SK-N-DZ (cell line): ENCODE data around the gene CAPZB.
"Not testable (repeated sequence)": the region's sequence is repeated elsewhere in the genome, so short reads cannot be mapped to it uniquely, and the experiment has no call there.

ENCODE experiments used
- DNase-seq: peaks from one replicate; pipeline ENCODE4 v3.0.0-alpha.2; 2015; ENCODE audit warnings: low spot score

CAPZB gene

GRCh38 chr1:19499887-19500286, 14.5 kb upstream of the CAPZB start:
- DNase-seq = not testable (repeated sequence)

- not testable (repeated sequence) for DNase-seq
Measured at GRCh38 chr1:19497443-19497842, 12.1 kb upstream of the CAPZB start.

DNA sequence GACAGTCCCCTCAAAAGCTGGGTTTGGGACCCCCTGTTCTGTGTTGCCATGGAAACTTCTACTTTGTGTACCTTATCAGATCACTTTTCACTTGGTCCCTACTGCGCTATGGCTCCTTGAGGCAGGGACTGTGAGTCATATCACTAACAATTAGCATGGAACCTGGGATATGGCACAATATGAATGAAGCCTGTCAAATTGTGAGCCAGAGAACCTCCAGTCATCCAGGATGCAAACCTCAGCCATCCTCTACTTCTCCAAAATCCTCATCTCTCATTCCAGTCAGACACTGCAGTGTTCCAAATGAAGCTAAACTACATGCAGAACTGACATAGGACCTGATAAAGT, 11.2 kb upstream of the CAPZB start:
- no peak for DNase-seq

DNA sequence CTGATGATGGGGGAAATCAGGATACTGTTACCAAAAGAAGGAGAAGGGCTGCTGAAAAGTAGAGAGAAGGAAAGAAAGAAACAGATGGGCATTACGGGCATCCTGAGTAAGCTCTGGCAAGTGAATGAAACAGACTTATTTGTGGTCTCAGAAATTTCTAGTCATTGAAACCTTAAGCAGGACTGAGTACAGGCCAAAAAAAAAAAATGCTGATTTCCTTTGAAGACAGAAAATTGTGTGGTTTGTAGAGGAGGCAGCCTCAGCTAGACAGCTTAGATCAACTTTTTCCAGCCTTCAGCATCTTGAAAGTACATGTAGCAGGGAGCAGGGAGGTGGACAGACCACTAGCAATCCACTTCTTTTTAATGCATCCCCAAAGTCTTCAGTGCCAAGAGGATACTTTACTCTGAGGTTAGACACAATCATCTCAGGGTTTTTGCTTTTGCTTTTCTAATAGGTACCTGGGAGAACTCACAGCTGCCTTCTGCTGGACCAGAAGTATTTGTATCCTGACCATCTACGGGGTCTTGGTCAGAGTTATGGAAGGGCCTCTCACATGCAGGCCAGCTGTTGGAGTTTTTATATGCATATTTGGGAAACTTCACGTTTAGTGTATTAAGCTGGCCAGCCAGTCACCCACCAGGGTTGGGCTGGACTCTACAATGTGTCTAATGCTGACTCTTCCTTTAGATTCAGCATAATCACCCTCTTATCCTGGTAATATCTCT, 10.6 kb upstream of the CAPZB start:
- DNase-seq = no peak

DNA sequence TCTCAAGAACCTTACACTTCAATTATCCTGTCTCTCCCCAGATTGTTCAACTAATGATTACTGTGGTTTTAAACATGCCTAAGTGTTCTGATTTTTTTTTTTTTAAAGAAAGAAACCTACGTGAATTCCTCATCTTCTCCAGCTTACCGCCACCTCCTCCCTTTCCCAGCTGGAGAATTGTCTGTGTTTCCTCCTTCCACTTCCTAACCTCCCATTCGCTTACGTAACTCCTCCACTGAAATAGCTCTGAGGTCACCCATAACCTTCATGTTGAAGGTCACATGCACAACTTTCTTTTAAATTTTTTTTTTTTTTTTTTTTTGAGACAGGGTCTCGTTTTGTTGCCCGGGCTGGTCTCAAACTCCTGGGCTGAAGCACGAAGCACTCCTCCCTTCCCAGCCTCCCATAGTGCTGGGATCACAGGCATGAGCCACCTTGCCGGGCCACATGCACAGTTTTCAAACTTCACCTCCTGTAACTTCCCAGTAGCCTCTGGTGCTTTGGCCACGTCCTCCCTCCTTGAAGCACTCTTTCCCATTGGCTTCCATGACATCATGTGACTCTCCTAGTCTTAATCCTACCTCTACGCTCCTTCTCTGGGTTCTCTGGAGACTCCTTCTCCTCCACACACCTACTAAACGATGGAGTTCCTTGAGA, 9.8 kb upstream of the CAPZB start:
- no peak for DNase-seq

DNA sequence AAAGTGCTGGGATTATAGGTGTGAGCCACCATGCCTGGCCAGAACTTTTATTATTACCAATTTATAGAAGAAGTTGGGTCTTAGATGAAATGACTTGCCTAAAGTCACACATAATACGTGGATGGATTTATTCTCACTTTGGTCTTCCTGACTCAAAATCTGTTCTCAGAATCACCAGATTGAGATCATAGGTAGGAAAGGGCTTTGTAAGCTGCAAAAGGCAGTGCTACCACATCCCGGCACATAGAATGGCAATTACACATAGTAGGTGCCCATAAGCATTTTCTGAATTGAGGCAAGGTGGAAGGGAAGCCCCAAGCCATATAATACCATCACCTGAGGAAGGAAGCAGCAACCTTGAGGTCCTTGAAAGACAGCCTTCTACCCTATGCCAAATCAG, 8.2 kb upstream of the CAPZB start:
- no peak for DNase-seq

- DNase-seq = no peak
Measured at GRCh38 chr1:19489996-19490395, 4.7 kb upstream of the CAPZB start.

- no peak for DNase-seq
Measured at GRCh38 chr1:19488136-19488535, 2.8 kb upstream of the CAPZB start.

GRCh38 chr1:19484798-19485361, 459 bp downstream of the CAPZB start:
- DNase-seq = peak; percentile 24

GRCh38 chr1:19484338-19484797, 971 bp downstream of the CAPZB start:
- DNase-seq = no peak

DNA sequence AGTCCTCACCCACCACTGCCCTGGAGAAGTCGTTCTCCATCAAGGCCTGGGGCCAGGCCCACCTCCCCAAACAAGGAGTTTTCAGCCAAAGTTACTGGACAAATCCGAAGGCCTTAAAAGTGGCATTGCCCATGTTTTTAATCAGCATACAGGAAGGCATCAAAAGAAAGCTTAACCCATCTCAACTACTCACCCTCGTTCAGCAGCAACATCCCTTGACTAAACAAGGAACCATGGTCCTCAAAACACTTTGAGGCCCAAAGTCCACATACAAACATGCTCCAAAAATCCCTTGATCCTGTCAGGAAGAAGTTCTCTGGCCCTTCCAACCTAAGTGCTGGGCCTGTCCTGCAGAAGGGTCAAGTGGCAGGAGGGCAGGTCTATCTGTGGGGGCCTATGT, 1.6 kb downstream of the CAPZB start:
- no peak for DNase-seq

DNA sequence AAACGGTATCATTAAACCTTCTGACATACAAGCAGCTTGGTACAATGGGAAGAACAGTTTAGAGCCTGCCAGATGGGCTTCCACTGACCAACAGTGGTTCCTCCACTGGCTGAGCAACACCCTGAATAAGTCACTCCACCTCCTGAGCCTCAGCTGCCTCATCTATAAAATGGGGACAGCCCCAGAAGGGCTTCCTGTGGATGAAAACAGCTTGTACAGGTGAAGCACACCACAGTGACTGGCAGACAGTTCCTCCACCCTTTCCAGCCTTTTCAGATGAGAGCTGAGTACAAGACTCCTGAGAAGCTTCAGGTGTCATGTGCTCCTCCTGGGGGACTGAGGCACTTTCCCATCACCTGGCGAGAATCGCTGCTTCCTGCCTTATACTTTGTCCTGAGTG, 2.1 kb downstream of the CAPZB start:
- DNase-seq = no peak

DNA sequence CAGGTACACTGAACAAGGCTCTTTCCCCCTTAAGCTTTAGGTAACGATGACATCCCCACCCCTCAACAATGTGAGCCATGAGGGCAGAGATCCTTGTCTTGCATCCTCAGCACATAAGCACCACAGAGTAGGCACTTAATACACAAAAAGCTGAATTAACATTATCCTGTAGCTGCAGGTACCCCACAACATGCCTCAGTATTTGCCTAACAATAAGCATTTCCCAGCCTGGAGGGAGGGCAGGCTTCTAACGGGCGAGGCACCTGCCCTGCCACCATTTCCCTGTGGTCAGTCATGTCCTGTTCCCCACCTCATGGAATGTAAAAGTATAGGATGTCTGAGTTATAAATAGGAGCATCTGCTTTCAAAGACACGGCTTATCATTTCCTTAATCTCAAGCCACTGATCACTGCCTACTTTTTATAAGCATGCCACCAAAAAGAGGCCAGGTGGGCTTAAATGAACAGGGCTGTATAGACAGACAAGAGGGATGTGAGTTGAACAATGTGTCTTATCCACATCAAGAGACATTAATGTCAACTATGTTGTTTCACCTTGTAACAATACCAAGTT, 3.4 kb downstream of the CAPZB start:
- no peak for DNase-seq

DNA sequence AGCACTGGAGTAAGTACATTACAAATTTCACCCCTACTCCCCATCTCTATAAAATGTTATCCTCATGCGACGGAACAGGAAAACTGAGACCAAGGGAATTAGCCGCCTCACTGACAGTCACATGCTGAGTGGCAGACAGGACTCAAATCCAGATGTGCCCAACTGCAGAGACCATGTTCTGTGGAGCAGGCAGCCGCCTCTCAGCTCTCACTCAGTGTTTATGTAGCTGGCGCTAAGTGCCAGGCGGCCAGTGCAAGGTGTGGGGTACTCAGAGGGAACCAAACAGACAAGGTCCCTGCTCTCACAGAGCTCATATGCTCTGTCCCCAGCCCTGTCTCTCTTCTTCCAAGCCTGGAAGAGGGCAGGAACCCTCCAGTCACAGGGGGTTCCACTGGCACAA, 5.1 kb downstream of the CAPZB start:
- DNase-seq = no peak

DNA sequence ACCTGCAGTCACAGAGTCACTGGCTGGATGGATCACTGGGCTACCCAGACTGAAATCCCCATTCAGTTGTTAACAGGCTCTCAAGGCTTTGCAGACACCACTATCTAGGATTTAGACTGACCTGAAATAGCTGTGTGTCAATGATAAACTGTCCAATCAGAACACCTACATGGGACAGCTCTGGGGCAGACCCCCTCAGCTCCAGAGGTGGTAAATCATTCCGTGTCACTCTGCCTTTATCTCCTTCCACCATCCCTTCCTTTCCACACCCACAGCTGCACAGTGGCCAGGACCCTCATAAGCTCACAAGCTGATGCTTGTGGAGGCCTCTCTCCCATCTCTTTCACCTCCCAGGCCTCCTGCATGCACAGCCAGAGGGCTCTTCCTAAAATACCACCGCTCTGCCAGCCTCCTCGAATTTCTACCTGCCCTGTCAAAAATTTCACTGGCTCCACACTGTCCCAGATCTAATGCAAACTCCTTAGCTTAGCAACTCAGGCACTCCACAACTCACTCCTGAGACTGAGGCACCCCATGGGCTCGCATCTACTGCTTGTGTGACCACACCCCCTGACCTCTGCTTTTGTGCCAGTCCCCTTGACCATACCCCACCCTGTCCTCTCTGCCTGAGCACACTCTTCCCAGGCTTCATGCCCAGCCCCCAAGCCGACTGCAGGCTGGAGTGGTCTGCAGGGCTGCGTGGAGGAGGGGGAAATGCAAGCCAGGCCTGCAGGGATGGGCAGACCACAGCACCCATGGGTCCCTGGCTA, 5.8 kb downstream of the CAPZB start:
- no peak for DNase-seq

GRCh38 chr1:19478322-19478721, 7.0 kb downstream of the CAPZB start:
- no peak for DNase-seq

GRCh38 chr1:19477284-19478249, 7.8 kb downstream of the CAPZB start:
- DNase-seq = no peak

DNA sequence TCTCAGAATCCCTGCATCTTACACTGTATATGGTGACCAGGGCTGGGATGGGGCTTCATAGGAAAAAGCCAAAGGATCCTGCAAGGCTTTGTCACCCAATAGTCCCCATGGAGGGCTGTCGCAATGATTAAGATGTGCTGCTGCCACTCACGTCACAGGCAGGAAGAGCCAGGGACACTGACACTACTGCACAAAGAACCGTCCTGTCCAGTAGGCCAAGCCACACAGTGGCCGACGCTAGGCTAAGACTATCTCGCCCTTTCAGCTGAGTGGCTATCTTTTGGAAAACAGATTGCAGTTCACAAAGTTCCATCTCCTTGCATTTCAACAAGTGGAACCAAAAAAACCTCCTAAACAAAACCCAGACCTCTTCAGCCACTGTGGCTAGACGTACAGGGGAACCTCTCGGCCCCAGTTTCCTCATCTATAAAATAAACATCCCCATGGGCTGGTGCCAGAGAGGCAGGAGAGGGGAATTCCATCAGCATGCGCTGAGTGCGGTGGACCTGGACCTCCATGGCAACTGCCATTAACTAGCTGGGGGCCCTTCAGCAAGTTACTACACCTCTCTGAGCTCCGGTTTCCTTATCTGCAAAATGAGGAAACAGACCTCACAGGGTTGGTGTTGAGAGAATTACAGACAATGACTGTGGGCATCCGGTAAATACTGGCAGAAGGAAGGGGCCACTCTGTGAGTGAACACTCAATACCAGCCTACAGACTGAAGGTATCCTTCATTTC, 8.7 kb downstream of the CAPZB start:
- no peak for DNase-seq

GRCh38 chr1:19475296-19475695, 10.0 kb downstream of the CAPZB start:
- no peak for DNase-seq

DNA sequence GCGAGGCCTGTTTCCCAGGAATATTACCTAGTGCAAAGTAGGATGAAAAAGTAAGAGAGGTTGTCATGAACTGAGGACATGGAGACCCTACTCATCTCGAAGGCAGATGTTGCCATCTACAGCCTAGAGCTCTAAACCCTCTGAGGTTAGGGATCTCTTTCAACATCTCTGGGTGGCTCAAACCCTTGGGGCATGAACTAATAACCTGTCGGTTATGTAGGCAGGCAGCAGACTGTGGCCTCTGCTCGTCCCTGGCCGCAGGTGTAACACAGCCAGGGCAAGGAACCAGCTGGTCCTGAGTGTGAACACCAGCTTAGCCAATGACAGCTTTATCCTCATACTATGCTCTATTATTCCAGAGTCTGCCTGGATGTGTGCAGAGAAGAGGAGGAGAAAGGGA, 13.2 kb downstream of the CAPZB start:
- DNase-seq = no peak
